ENCODE data around the gene CBR1. TPM values are rescaled to one million over a fixed set of nuclear protein-coding genes. Genes with fewer than 3 reads are reported as not detected.
"Not testable (repeated sequence)": the region's sequence is repeated elsewhere in the genome, so short reads cannot be mapped to it uniquely, and the experiment has no call there.

The CBR1 gene
- total RNA-seq, 1 experiment from 2014 or later: 237 TPM

- DNase-seq (ENCODE audit: low read depth, low spot score): no peak
- in situ Hi-C loops (cut with HindIII; ENCODE audit: low pct_unique_long_range_greater_than_20kb, low sequenced_read_pairs): no loop called here
These were observed 29.2 kb downstream of the CBR1 start for GRCh38 chr21:36099000-36099399.

- in situ Hi-C loops (cut with HindIII; ENCODE audit: low pct_unique_long_range_greater_than_20kb, low sequenced_read_pairs); DNase-seq (ENCODE audit: low read depth, low spot score): not testable (repeated sequence)
These were observed 29.9 kb downstream of the CBR1 start for GRCh38 chr21:36099695-36100211.

GRCh38 chr21:36100971-36101641 lies 31.3 kb downstream of the CBR1 start:
- in situ Hi-C loops (cut with HindIII; ENCODE audit: low pct_unique_long_range_greater_than_20kb, low sequenced_read_pairs): no loop called here
- no peak for DNase-seq (ENCODE audit: low read depth, low spot score)

GRCh38 chr21:36103434-36103833 lies 33.6 kb downstream of the CBR1 start:
- in situ Hi-C loops (cut with HindIII; ENCODE audit: low pct_unique_long_range_greater_than_20kb, low sequenced_read_pairs): no loop called here
- no peak for DNase-seq (ENCODE audit: low read depth, low spot score)

GRCh38 chr21:36104317-36105300 lies 34.8 kb downstream of the CBR1 start:
- in situ Hi-C loops (cut with HindIII; ENCODE audit: low pct_unique_long_range_greater_than_20kb, low sequenced_read_pairs): no loop called here
- DNase-seq (ENCODE audit: low read depth, low spot score): peak; percentile 31

GRCh38 chr21:36105327-36105842 lies 35.6 kb downstream of the CBR1 start:
- DNase-seq (ENCODE audit: low read depth, low spot score): no peak
- in situ Hi-C loops (cut with HindIII; ENCODE audit: low pct_unique_long_range_greater_than_20kb, low sequenced_read_pairs): no loop called here

- no peak for DNase-seq (ENCODE audit: low read depth, low spot score)
- in situ Hi-C loops (cut with HindIII; ENCODE audit: low pct_unique_long_range_greater_than_20kb, low sequenced_read_pairs): no loop called here
These were observed 40.0 kb downstream of the CBR1 start for GRCh38 chr21:36109868-36110267.

- no peak for DNase-seq (ENCODE audit: low read depth, low spot score)
- in situ Hi-C loops (cut with HindIII; ENCODE audit: low pct_unique_long_range_greater_than_20kb, low sequenced_read_pairs): no loop called here
These were observed 41.4 kb downstream of the CBR1 start for GRCh38 chr21:36111238-36111637.

- in situ Hi-C loops (cut with HindIII; ENCODE audit: low pct_unique_long_range_greater_than_20kb, low sequenced_read_pairs): no loop called here
- DNase-seq (ENCODE audit: low read depth, low spot score): peak; percentile 55
These were observed 44.0 kb downstream of the CBR1 start for GRCh38 chr21:36113647-36114428.

- in situ Hi-C loops (cut with HindIII; ENCODE audit: low pct_unique_long_range_greater_than_20kb, low sequenced_read_pairs): no loop called here
These were observed 45.4 kb downstream of the CBR1 start for GRCh38 chr21:36115138-36115730.

GRCh38 chr21:36117286-36117741 lies 47.5 kb downstream of the CBR1 start:
- in situ Hi-C loops (cut with HindIII; ENCODE audit: low pct_unique_long_range_greater_than_20kb, low sequenced_read_pairs): no loop called here

More at GRCh38 chr21:36115138-36115730, 45.4 kb downstream of the CBR1 start:
- no peak for DNase-seq (ENCODE audit: low read depth, low spot score)

GRCh38 chr21:36120304-36120888 lies 50.6 kb downstream of the CBR1 start:
- peak; percentile 33 for DNase-seq (ENCODE audit: low read depth, low spot score)
- in situ Hi-C loops (cut with HindIII; ENCODE audit: low pct_unique_long_range_greater_than_20kb, low sequenced_read_pairs): no loop called here

More at GRCh38 chr21:36117286-36117741, 47.5 kb downstream of the CBR1 start:
- DNase-seq (ENCODE audit: low read depth, low spot score): no peak

Small RNAs within 50 kb of the gene (small RNA-seq; reads per million reads assigned to genes)
- gene RNU6-992P: 0 reads per million in 2 experiments

Other genes starting within 250 kb of the CBR1 start
- 11.5 and 15.6 TPM in 2 replicates for gene SETD4, start 9.5 kb upstream of the CBR1 start, total RNA-seq (2014; rRNA removed; shearing (Covaris generic))
- 18.5 and 23.1 TPM in 2 replicates for gene CBR3, start 65.1 kb downstream of the CBR1 start, total RNA-seq (2014; rRNA removed; shearing (Covaris generic))
- 3.7 and 7.7 TPM in 2 replicates for gene DOP1B, start 86.8 kb downstream of the CBR1 start, total RNA-seq (2014; rRNA removed; shearing (Covaris generic))

All from SK-MEL-5 (cell line).